ENCODE measurements around the gene HHIPL1. TPM values are rescaled to one million over a fixed set of nuclear protein-coding genes. Genes with fewer than 3 reads are reported as not detected.
A peak's percentile ranks its signal among the peaks of the same experiment; 100 is the strongest.

HHIPL1 gene
- total RNA-seq, 2 donors from 2014 or later = 3.0 to 3.4 TPM

DNA sequence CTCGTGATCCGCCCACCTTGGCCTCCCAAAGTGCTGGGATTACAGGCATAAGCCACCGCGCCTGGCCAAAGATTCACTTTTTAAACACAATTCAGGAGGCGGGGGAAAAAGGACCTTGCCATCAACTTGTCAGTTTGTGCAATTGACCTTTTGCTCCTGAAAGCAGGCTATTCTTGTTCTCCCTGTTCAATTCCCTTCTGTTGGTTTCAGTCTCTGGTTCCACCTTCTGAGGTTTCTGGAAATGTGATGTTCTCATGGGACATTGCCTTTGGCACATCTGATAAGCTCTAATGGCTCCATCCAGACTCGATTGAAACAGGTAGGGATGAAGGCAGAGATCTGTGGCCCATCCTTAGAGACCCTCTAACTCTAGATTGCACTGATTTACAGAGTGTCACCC lies 23.0 kb upstream of the HHIPL1 start:
- no peaks in the 10 kb centered on the region for H3K36me3 Mint-ChIP-seq (ENCODE audit: low read depth)
- DNase-seq = no peak
- Histone ChIP-seq H3K4me3 (ENCODE audit: low read length) (no peak overlapping the region), H3K4me1 (ENCODE audit: control insufficient read depth, insufficient read depth, low read length) (peaks cover 7% of the 10 kb centered on the region), H3K9ac (ENCODE audit: extremely low read depth, low read length, poor library complexity, severe bottlenecking) (no peak overlapping the region), H3K27me3 (ENCODE audit: control insufficient read depth, insufficient read depth, low read length, poor library complexity, severe bottlenecking) (no peaks in the 10 kb centered on the region), H3K9me3 (ENCODE audit: control insufficient read depth, low read length) (no peaks in the 10 kb centered on the region), H3K36me3 (ENCODE audit: control insufficient read depth, insufficient read depth, low read length) (no peaks in the 10 kb centered on the region), H3K27ac (ENCODE audit: low read depth, low read length) (no peak overlapping the region)
- peaks cover 1% of the 10 kb centered on the region for H3K27me3 Mint-ChIP-seq (ENCODE audit: insufficient read depth)
- H3K4me1 Mint-ChIP-seq = peaks cover 8% of the 10 kb centered on the region
- H3K27ac Mint-ChIP-seq = no peak overlapping the region
- 92 to 100% methylated on average over 6 of the region's 6 CpGs for WGBS, 2 experiments (ENCODE audit: insufficient coverage in 1 of 2, insufficient read length in 1 of 2)
- no peak overlapping the region for H3K4me3 Mint-ChIP-seq
- no peak for TF ChIP-seq CTCF (conservative IDR thresholded peaks at IDR 0.05)
- H3K9me3 Mint-ChIP-seq = no peaks in the 10 kb centered on the region

- Histone ChIP-seq H3K9ac (ENCODE audit: extremely low read depth, low read length, poor library complexity, severe bottlenecking) (no peak overlapping the region), H3K4me3 (ENCODE audit: low read length) (no peak overlapping the region), H3K27ac (ENCODE audit: low read depth, low read length) (no peak overlapping the region), H3K4me1 (ENCODE audit: control insufficient read depth, insufficient read depth, low read length) (peaks cover 7% of the 10 kb centered on the region), H3K36me3 (ENCODE audit: control insufficient read depth, insufficient read depth, low read length) (no peaks in the 10 kb centered on the region), H3K9me3 (ENCODE audit: control insufficient read depth, low read length) (no peaks in the 10 kb centered on the region), H3K27me3 (ENCODE audit: control insufficient read depth, insufficient read depth, low read length, poor library complexity, severe bottlenecking) (no peaks in the 10 kb centered on the region)
- Mint-ChIP-seq H3K36me3 (ENCODE audit: low read depth) (no peaks in the 10 kb centered on the region), H3K27ac (no peak overlapping the region), H3K27me3 (ENCODE audit: insufficient read depth) (no peaks in the 10 kb centered on the region), H3K9me3 (no peaks in the 10 kb centered on the region), H3K4me1 (peaks cover 8% of the 10 kb centered on the region), H3K4me3 (no peak overlapping the region)
- no peak for TF ChIP-seq CTCF (conservative IDR thresholded peaks at IDR 0.05)
- WGBS, 2 experiments (ENCODE audit: insufficient coverage in 1 of 2, insufficient read length in 1 of 2) = 93 to 100% methylated on average over 1 to 6 of the region's 6 CpGs
- DNase-seq = no peak
Measured at GRCh38 chr14:99624024-99624423, 20.9 kb upstream of the HHIPL1 start.

DNA sequence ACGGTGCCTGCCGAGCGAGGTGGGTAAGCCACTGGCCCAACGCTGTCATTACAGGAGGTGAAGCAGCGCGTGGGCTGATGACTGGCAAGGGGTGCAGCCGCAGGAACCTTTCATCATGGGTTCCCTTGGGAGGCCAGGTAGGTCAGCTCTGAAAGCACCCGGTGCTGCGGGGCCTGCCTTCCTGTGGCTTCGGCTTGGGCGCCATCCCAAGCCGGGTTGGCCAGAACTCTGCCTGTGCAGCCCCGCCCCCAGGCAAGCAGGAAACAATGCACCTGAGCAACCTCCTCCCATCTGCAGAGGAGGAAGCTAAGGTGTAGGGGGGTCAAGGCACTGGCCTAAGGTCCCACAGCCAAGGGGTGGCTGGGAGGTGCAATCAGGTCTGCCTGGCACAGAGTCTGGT lies 20.0 kb upstream of the HHIPL1 start:
- WGBS, 2 experiments (ENCODE audit: insufficient coverage in 1 of 2, insufficient read length in 1 of 2) = 90 to 91% methylated on average over 9 to 13 of the region's 13 CpGs
- Mint-ChIP-seq H3K4me1 (peaks cover under 1% of the 10 kb centered on the region), H3K36me3 (ENCODE audit: low read depth) (no peaks in the 10 kb centered on the region), H3K27ac (no peak overlapping the region), H3K9me3 (no peaks in the 10 kb centered on the region), H3K27me3 (ENCODE audit: insufficient read depth) (no peaks in the 10 kb centered on the region), H3K4me3 (no peak overlapping the region)
- no peak overlapping the region for H3K27ac ChIP-seq (ENCODE audit: low read depth, low read length)
- H3K36me3 ChIP-seq (ENCODE audit: control insufficient read depth, insufficient read depth, low read length) = no peaks in the 10 kb centered on the region
- no peak for TF ChIP-seq CTCF (conservative IDR thresholded peaks at IDR 0.05)
- no peak overlapping the region for H3K9ac ChIP-seq (ENCODE audit: extremely low read depth, low read length, poor library complexity, severe bottlenecking)
- H3K27me3 ChIP-seq (ENCODE audit: control insufficient read depth, insufficient read depth, low read length, poor library complexity, severe bottlenecking) = no peaks in the 10 kb centered on the region
- no peaks in the 10 kb centered on the region for H3K9me3 ChIP-seq (ENCODE audit: control insufficient read depth, low read length)
- no peak overlapping the region for H3K4me3 ChIP-seq (ENCODE audit: low read length)
- peak; percentile 62 for DNase-seq
- peaks cover under 1% of the 10 kb centered on the region for H3K4me1 ChIP-seq (ENCODE audit: control insufficient read depth, insufficient read depth, low read length)
